ENCODE results near the gene CD200R1.
"Not testable (repeated sequence)": the region's sequence is repeated elsewhere in the genome, so short reads cannot be mapped to it uniquely, and the experiment has no call there.

CD200R1 gene

DNA sequence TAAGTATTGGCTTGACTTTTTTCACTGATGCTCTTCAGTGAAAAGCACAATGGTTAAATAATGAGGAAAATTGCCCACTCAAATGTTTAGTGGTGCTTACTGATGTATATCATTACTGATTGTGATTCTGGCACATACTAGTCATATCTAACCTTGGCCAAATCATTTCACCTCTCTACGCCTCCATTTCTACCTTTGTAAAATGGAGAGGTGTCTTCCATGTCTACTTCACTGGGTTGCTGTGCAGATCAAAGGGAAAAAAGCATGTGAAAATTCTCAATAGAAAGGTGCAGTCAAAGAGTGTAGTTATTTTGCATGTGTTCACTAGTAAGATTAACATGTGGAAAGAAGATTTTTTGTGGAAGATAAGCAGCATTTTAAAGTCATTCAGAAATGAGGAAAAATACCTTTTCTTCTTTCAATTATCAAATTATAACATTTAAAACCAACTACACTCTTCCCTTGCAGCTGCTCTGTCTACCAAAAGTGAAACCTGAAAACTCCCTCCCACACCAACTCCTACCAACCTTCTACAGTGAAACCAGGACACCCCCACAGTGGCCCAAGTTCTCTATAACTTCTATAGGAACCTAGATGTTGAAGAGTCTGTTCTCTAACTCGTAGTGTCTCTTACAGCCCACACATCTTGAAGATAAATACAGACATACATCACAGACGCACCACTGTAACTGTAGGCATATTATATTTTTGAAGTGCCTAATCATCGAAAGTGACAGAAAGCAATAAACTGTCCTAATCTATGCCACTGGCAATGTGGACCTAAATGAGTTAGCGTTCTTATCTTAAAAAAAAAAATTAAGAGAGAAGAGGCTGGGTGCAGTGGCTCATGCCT lies 1.4 kb downstream of the CD200R1 start:
- no peak for DNase-seq (ENCODE audit: low read depth in 2 of 2)

DNA sequence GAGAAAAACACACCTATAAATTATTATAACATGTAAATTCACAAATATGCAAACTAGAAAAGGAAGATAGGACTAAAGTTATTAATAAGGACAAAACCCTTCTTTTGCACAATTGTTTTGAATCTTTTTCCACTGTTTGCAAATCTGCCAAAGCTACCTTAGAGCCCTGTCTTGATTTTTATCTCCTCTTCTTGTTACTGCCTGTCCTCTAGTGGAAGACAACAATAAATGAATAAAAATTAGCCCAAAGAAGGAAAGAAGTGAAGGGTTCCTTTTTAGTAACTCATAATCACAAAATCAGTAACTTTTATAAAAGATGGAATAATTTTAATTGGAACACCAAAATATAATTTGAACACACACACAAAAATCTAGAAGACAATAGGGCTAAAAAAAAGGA lies 2.7 kb downstream of the CD200R1 start:
- no peak for DNase-seq (ENCODE audit: low read depth in 2 of 2)

DNA sequence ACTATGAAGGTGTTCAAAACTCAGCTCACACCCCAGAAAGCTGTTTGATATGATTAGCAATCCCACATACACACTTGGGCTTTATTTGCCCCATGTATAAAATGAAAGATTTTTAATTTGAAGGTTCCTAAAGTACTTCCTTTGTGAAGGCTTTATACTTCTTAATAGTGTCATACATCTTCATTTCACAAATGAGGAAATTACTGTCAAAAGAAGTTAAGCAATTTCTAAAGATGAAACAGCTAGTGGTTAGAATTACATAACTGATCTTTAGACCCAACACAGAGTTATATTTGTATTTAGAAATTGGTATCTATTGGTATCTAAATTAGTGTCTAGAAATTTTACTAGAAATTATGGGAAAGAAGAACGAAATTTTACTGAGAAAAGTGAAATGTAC lies 7.1 kb downstream of the CD200R1 start:
- no peak for DNase-seq (ENCODE audit: low read depth in 2 of 2)

DNA sequence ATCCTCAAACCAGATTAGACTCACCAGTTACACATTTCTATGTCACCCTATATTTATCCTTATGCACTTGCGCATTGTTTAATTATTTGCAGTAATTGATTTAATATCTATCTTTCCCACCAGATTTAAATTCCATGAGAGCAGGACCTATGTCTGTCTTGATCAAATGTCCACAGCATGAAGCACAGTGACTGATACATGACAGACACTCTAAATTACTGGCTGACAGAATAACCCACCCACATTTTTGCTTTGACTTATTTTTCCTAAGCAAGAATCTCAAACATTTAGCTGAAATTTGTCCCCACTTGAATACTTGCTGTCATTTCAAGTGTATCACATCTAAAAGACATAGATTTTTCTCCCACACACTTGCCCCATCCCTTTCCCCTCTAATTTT lies 7.5 kb downstream of the CD200R1 start:
- no peak for DNase-seq (ENCODE audit: low read depth in 2 of 2)

- no peak for DNase-seq (ENCODE audit: low read depth in 2 of 2)
Observed at GRCh38 chr3:112966633-112967032, 8.3 kb downstream of the CD200R1 start.

- DNase-seq (ENCODE audit: low read depth in 2 of 2), result no peak
Observed at GRCh38 chr3:112965656-112966055, 9.2 kb downstream of the CD200R1 start.

- DNase-seq (ENCODE audit: low read depth in 2 of 2), result no peak
Observed at GRCh38 chr3:112963683-112964082, 11.2 kb downstream of the CD200R1 start.

DNA sequence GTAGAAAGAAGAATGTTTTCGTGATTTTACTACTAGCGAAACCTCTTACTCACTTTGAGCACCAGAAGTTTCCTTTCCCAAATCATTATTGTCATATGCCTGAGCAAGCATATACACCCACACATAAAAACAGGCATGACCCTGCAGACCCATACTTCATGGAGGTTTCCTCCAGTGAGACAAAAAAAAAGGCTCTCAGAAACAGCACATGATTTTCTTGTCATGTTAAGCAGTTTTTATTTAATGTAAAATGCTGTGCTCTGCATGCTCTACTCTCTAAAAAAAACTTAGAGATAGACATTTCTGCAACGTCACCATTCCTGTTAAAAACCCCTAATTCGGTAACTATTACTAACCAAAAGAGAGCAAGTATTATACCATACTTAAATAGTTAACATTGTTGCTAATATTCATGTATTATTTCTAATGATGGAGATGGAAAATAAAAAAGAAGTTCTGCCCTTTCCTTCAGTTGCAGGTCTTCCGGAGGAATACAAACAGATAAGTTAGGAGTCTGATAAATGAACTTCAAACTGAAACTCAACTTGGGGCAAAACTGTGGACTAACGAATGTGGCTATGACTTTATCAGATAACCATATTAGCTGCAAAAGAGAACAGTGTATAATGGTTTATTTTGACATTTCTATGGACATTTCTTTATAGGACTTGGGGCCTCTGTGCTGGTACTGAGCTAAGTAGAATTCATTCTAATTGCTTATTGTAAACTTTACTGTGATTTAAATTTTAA lies 15.9 kb downstream of the CD200R1 start:
- no peak for DNase-seq (ENCODE audit: low read depth in 2 of 2)

DNA sequence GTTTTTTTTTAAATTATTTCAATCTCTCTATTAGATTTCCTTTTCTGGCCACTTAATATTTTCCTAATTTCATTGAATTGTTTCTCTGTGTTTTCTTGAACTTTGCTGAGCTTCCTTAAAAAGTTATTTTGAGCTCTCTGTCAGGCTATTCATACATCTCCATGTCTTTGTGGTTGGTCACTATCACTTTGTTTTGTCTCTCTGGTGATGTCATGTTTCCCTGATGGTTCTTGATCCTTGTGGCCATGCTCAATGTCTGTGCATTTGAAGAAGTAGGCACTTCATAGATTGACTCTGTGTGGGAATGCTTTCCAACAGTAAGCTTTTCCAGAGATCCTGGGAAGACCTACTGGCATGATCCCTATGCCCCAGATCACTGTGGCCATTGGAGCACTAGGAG lies 18.6 kb downstream of the CD200R1 start:
- no peak for DNase-seq (ENCODE audit: low read depth in 2 of 2)

GRCh38 chr3:112948346-112948838 lies 26.5 kb downstream of the CD200R1 start:
- no peak for DNase-seq (ENCODE audit: low read depth in 2 of 2)

GRCh38 chr3:112931736-112932521 lies 43.0 kb downstream of the CD200R1 start:
- DNase-seq (ENCODE audit: low read depth in 2 of 2), result no peak

GRCh38 chr3:112930771-112931170 lies 44.1 kb downstream of the CD200R1 start:
- DNase-seq (ENCODE audit: low read depth in 2 of 2), result no peak

DNA sequence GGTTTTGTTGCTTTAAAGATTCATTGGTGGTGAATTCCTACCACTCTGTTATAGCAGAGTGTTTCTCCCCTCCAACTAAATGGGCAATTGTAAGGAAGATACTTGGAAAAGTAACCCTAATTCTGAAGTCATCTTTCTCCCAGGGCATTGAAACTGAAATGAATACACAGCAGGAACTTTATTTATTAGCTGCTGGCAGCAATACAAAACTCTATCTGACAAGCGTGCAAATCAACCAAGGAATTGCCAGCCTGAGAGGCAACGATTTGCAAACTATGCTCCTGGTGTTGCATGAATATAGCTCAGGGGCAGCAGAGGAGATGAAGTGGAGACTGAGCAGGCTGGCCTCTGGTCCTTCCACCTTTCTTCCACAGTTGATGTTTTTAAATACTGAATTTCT lies 48.9 kb downstream of the CD200R1 start:
- no peak for DNase-seq (ENCODE audit: low read depth in 2 of 2)

GRCh38 chr3:112925560-112925959 lies 49.3 kb downstream of the CD200R1 start:
- no peak for DNase-seq (ENCODE audit: low read depth in 2 of 2)

DNA sequence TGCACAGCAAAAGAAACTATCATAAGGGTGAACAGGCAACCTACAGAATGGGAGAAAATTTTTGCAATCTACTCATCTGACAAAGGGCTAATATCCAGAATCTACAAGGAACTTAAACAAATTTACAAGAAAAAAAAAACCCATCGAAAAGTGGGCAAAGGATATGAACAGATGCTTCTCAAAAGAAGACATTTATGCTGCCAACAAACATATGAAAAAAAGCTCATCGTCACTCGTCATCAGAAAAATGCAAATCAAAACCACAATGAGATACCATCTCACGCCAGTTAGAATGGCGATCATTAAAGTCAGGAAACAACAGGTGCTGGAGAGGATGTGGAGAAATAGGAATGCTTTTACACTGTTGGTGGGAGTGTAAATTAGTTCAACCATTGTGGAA lies 55.4 kb downstream of the CD200R1 start:
- DNase-seq (ENCODE audit: low read depth in 2 of 2), result not testable (repeated sequence)

DNA sequence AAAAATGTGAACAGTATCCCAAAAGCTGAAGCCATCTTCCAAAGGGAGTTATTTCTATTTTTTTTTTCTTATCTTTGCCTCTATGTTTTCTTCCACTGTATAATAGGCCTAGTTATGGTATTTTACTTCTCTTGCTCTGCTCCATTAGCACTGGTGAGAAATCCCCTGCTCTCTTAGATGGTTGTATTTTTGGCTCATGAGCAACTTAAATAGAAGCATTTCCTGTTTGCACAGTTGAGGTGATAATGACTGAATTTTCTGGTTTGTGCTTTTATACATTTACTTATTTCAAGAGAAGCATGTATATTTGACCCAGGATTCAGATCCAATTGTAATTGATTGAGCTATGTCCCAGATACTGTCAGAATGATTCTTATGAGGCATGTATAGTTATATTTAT lies 66.7 kb downstream of the CD200R1 start:
- DNase-seq (ENCODE audit: low read depth in 2 of 2), result no peak

DNA sequence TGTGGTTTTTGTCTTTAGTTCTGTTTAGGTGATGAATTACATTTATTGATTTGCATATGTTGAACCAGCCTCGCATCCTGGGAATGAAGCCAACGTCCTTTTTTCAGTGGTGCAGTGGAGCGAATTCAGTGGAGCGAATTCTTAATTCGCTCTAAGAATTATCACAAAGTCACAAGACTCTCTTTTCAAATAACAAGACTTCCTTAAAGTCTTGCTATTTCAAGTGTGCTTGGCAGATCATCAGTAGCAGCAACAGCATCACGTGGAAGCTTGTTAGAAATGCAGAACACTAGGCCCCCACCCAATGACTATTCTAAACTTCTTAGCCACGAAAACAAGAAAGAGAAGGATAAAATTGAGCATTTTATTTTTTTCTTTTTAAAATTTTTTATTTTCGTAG lies 70.1 kb downstream of the CD200R1 start:
- DNase-seq (ENCODE audit: low read depth in 2 of 2), result no peak

- no peak for DNase-seq (ENCODE audit: low read depth in 2 of 2)
Observed at GRCh38 chr3:112900113-112900512, 74.8 kb downstream of the CD200R1 start.

GRCh38 chr3:112897791-112898190 lies 77.1 kb downstream of the CD200R1 start:
- DNase-seq (ENCODE audit: low read depth in 2 of 2), result no peak

DNA sequence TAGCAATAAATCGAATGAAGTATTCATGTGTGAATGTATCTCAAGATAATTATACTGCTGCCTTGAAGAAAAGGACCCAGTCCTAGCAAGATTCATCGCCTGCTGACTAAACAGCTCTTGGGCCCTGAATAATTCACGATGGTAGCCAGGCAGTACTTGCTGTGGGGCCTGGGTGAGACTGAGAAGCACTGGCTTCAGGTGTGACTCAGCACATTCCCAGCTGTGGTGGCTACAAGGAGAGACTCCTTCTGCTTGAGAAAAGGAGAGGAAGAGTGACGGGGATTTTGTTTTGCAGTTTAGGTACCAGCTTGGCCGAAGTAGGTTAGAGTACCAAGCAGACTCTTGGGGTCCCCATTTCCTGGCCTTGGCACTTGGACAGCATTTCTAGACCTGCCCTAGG lies 80.6 kb downstream of the CD200R1 start:
- no peak for DNase-seq (ENCODE audit: low read depth in 2 of 2)

DNA sequence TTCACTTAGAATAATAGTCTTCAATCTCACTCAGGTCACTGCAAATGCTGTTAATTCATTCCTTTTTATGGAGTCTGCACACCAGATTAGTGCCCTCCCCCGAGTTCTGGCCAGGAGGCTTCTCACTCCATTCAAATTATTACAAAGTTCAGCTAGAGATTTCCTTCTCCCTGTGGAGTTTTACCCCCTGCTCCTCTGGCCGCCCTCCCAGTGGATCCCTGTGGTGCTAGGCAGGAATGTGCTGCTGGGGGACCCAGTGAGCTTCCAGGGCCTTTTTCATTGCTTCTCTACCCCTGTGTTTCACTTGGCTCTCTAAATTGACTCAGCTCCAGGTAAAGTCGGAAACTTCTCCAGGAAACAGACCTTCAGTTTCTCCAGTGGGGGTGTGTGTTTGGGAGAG lies 85.5 kb downstream of the CD200R1 start:
- no peak for DNase-seq (ENCODE audit: low read depth in 2 of 2)

DNA sequence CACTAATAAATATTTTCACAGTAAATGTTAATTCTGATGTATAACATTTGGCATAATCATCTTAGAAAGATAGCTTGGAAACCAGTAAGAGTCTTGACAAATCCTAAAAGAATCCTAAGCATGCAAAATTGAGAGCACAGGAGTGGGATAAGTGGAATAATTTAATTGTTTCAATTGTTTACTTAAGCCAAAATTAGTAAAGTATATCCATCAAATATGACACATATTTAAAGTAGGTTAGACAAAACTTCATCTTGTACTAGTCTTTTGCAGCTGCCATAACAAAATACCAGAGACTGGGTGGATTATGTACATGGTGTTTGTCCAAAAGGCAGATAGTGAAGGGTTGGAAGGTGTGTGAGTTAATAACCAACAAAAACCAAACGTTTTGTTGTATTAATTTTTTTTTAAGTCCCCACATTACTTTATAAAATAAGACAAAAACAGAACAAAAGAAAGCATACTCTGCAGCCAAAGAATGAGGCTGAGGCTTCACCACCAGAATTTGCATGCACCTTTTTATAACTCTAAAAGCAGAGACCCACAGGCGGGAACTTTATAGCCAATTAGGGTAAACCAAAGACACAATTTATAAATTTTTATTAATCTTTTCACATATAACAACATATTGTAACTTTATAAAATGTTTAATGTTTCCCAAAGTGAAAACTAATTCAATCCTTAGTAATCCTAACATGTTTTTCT lies 86.4 kb downstream of the CD200R1 start:
- no peak for DNase-seq (ENCODE audit: low read depth in 2 of 2)

Measured in stimulated activated CD4-positive, alpha-beta T cell treated with anti-CD3 and anti-CD28 coated beads, Interleukin-1b, Interleukin-23, amount 100 ng/mL, for 1 hour (primary cell).